Liver (tissue), 9 donors: ENCODE data around the gene LPP. TPM values are rescaled to one million over a fixed set of nuclear protein-coding genes. Genes with fewer than 3 reads are reported as not detected.

Source experiments
- DNase-seq: peaks from one replicate; pipeline ENCODE4 v3.0.0-alpha.2; 2017; ENCODE audit warnings: low spot score
- H3K27ac ChIP-seq, 2 donors: one replicate each; pipeline ENCODE4 v1.7.0; 2013; ENCODE audit warnings: inconsistent platforms in 2 of 2, low read length in 2 of 2, control low read depth in 1 of 2, low read depth in 1 of 2, mild to moderate bottlenecking in 1 of 2
- H3K27me3 ChIP-seq, 4 donors: one replicate each; pipeline versions ENCODE4 v1.6.1 to v1.7.0; 2013; ENCODE audit warnings: low read length in 3 of 4, inconsistent platforms in 1 of 4, mild to moderate bottlenecking in 1 of 4, moderate library complexity in 1 of 4; ENCODE audit not compliant: control insufficient read depth in 4 of 4, insufficient read depth in 4 of 4
- H3K36me3 ChIP-seq, 4 donors: one replicate each; pipeline versions ENCODE4 v1.6.1 to v1.7.0; 2013; ENCODE audit warnings: low read length in 3 of 4, mild to moderate bottlenecking in 3 of 4, low read depth in 1 of 4, moderate library complexity in 1 of 4; ENCODE audit not compliant: control insufficient read depth in 4 of 4, insufficient read depth in 3 of 4
- H3K4me1 ChIP-seq, 4 donors: one replicate each; pipeline versions ENCODE4 v1.6.1 to v1.7.0; 2013; ENCODE audit warnings: low read length in 3 of 4, mild to moderate bottlenecking in 3 of 4, moderate library complexity in 1 of 4; ENCODE audit not compliant: control insufficient read depth in 4 of 4, insufficient read depth in 4 of 4
- H3K4me3 ChIP-seq, 3 donors: one replicate each; pipeline versions ENCODE4 v1.6.1 to v1.7.0; 2013; ENCODE audit warnings: low read length in 3 of 3, control low read depth in 1 of 3, low read depth in 1 of 3, mild to moderate bottlenecking in 1 of 3
- H3K9ac ChIP-seq, 2 donors: one replicate each; pipeline ENCODE4 v1.7.0; 2013; ENCODE audit warnings: low read length in 2 of 2, mild to moderate bottlenecking in 2 of 2, moderate library complexity in 2 of 2, control low read depth in 1 of 2, low read depth in 1 of 2
- H3K9me3 ChIP-seq, 4 donors: one replicate each; pipeline versions ENCODE4 v1.6.1 to v1.7.0; 2013; ENCODE audit warnings: low read length in 3 of 4; ENCODE audit not compliant: control insufficient read depth in 4 of 4
- EGR1 ChIP-seq, 2 donors: IDR thresholded peaks; 2 replicates each; pipeline ENCODE4 v1.6.1; 2016 to 2018; ENCODE audit warnings: antibody characterized with exemption in 2 of 2, low read depth in 2 of 2
- FOXA1 ChIP-seq: IDR thresholded peaks from 2 replicates; pipeline ENCODE4 v1.6.1; 2016; ENCODE audit warnings: antibody characterized with exemption
- FOXA2 ChIP-seq: IDR thresholded peaks from 2 replicates; pipeline ENCODE4 v1.6.1; 2016; ENCODE audit warnings: antibody characterized with exemption
- GABPA ChIP-seq, 2 donors: IDR thresholded peaks in 1 of 2; conservative IDR thresholded peaks in 1 of 2; 2 replicates each; pipeline ENCODE4 v1.6.1; 2016; ENCODE audit warnings: antibody characterized with exemption in 2 of 2, mild to moderate bottlenecking in 1 of 2, moderate library complexity in 1 of 2
- HNF4A ChIP-seq, 2 donors: conservative IDR thresholded peaks; 2 replicates each; pipeline ENCODE4 v1.6.1; 2016; ENCODE audit warnings: antibody characterized with exemption in 2 of 2, mild to moderate bottlenecking in 2 of 2
- HNF4G ChIP-seq: IDR thresholded peaks from 2 replicates; pipeline ENCODE4 v1.6.1; 2016; ENCODE audit warnings: antibody characterized with exemption
- JUND ChIP-seq, 2 donors: IDR thresholded peaks; 2 replicates each; pipeline ENCODE4 v1.6.1; 2016; ENCODE audit warnings: antibody characterized with exemption in 2 of 2
- NR2F2 ChIP-seq: IDR thresholded peaks from 2 replicates; pipeline ENCODE4 v1.6.1; 2016; ENCODE audit warnings: antibody characterized with exemption
- RAD21 ChIP-seq, 2 donors: IDR thresholded peaks; 2 replicates each; pipeline ENCODE4 v1.6.1; 2016; ENCODE audit warnings: antibody characterized with exemption in 2 of 2, mild to moderate bottlenecking in 2 of 2
- RXRA ChIP-seq, 2 donors: IDR thresholded peaks; 2 replicates each; pipeline ENCODE4 v1.6.1; 2017 to 2018; ENCODE audit warnings: antibody characterized with exemption in 2 of 2, mild to moderate bottlenecking in 1 of 2
- SP1 ChIP-seq: IDR thresholded peaks from 2 replicates; pipeline ENCODE4 v1.6.1; 2018; ENCODE audit warnings: antibody characterized with exemption, mild to moderate bottlenecking
- TAF1 ChIP-seq: conservative IDR thresholded peaks from 2 replicates; pipeline ENCODE4 v1.6.1; 2016; ENCODE audit warnings: antibody characterized with exemption, mild to moderate bottlenecking
- WGBS: extraction: QIAGEN DNeasy Blood & Tissue Kit; methylation state at CpG from one replicate; pipeline ENCODE4 v1.1.7; 2013; 5-methylcytosine and 5-hydroxymethylcytosine counted together
- polyA plus RNA-seq, 2 donors: library from polyadenylated mRNA; stranded (reverse) in 1 of 2; unstranded in 1 of 2; fragments of 200-250 nt in 1 of 2; fragments of >200 nt in 1 of 2; fragmentation: Nextera tagmentation in 1 of 2; extraction: Ambion mirVana in 1 of 2; gene quantifications; one replicate each; pipeline versions ENCODE4 v1.2.1 to v1.2.3, GENCODE V29; 2013 to 2015
- total RNA-seq, 2 donors: library from RNA; depleted of rRNA; stranded (reverse); fragments of >200 nt; gene quantifications; one replicate each; pipeline ENCODE4 v1.2.3, GENCODE V29; 2014
- TF ChIP-seq, protein P1 (sequence below): IDR thresholded peaks from 2 replicates; pipeline ENCODE4 v1.6.1; 2016; ENCODE audit warnings: antibody characterized with exemption
- TF ChIP-seq, protein P2 (sequence below): IDR thresholded peaks from 2 replicates; pipeline ENCODE4 v1.6.1; 2016; ENCODE audit warnings: antibody characterized with exemption
- TF ChIP-seq, protein P3 (sequence below): IDR thresholded peaks from 2 replicates; pipeline ENCODE4 v1.6.1; 2016; ENCODE audit warnings: antibody characterized with exemption
- TF ChIP-seq, protein P4 (sequence below): IDR thresholded peaks from 2 replicates; pipeline ENCODE4 v1.6.1; 2016; ENCODE audit warnings: antibody characterized with exemption, mild to moderate bottlenecking
- TF ChIP-seq, protein P5 (sequence below): fragments of 150-350 bp; IDR thresholded peaks from 2 replicates; pipeline ENCODE4 v1.5.1; 2017; ENCODE audit warnings: improper control_type of control experiment, low read depth, low read length; ENCODE audit not compliant: missing input control
- donor health status: healthy.
- donor health status: healthy.
- donor health status: healthy.
- donor health status: healthy.
- donor health status: healthy.

Gene LPP
- total and polyA plus RNA-seq, 4 donors = 3.3 to 53.7 (median 28.2) TPM

DNA sequence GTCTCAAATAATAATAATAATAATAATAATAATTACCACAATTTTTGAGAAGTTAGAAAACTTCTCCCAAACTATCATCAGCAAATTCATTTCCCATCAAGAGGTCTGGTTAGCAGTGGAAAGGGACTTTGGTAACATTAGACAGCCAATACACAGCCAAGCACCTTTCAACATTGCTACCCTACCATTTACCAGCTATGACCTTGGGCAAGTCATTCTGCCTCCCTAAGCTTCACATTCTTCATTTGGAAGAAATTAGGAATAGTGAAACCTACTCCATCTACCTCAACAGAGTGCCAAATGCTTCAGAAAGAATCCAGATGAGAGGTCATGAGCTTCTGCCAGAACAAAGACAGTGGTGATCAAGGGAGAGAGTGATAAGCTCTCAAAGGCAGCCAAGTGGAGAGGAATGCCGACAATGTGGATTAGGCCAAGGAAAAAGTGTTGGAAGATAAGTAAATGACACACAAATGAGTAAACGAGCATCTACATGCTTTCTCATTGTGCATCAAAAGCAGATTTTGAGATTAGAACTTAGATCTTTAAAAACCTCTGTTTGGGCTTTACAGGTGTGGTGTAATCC is 42.9 kb upstream of the LPP start:
- Histone ChIP-seq H3K9ac (no peak overlapping the region), H3K36me3 (no peaks in the 10 kb centered on the region), H3K27me3 (no peaks in the 10 kb centered on the region), H3K4me1 (no peaks in the 10 kb centered on the region), H3K9me3 (no peaks in the 10 kb centered on the region), H3K27ac (no peak overlapping the region), H3K4me3 (no peak overlapping the region)
- TF ChIP-seq, protein P1, sequence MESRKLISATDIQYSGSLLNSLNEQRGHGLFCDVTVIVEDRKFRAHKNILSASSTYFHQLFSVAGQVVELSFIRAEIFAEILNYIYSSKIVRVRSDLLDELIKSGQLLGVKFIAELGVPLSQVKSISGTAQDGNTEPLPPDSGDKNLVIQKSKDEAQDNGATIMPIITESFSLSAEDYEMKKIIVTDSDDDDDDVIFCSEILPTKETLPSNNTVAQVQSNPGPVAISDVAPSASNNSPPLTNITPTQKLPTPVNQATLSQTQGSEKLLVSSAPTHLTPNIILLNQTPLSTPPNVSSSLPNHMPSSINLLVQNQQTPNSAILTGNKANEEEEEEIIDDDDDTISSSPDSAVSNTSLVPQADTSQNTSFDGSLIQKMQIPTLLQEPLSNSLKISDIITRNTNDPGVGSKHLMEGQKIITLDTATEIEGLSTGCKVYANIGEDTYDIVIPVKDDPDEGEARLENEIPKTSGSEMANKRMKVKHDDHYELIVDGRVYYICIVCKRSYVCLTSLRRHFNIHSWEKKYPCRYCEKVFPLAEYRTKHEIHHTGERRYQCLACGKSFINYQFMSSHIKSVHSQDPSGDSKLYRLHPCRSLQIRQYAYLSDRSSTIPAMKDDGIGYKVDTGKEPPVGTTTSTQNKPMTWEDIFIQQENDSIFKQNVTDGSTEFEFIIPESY = no peak
- TF ChIP-seq NR2F2 = no peak
- no peak for TF ChIP-seq JUND (IDR thresholded peaks at IDR 0.05)
- no peak for TF ChIP-seq GABPA (IDR thresholded peaks at IDR 0.05 in 1 of 2, conservative IDR thresholded peaks at IDR 0.05 in 1 of 2)
- no peak for DNase-seq
- WGBS = 61% methylated on average over 2 of the region's 2 CpGs

DNA sequence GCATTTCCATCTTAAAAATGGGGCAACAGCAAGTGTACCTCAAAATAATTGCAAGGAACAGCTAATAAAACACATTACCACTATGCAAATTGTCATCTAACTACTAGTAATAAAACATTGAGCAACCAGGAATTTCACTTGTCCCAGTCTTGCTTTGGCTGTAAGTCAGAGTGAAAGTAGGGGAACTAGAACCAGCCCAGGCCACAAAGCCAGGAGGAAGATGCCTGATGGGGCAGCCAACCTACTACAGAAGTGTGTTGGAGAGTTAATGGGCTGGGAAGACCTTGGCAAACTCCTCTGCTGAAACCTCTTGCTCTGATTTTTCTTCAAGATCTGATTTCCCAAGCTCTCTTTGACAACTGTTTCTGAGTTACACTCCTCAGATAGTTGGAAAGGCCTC is 40.2 kb upstream of the LPP start:
- DNase-seq = no peak
- no peaks in the 10 kb centered on the region for H3K4me1 ChIP-seq
- TF ChIP-seq HNF4G = no peak
- TF ChIP-seq TAF1 = no peak
- no peak for TF ChIP-seq GABPA (IDR thresholded peaks at IDR 0.05 in 1 of 2, conservative IDR thresholded peaks at IDR 0.05 in 1 of 2)
- TF ChIP-seq, protein P2, sequence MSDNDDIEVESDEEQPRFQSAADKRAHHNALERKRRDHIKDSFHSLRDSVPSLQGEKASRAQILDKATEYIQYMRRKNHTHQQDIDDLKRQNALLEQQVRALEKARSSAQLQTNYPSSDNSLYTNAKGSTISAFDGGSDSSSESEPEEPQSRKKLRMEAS = no peak
- no peak for TF ChIP-seq FOXA2
- no peak for TF ChIP-seq NR2F2
- TF ChIP-seq RXRA (IDR thresholded peaks at IDR 0.05) = no peak
- TF ChIP-seq EGR1 (IDR thresholded peaks at IDR 0.05; ENCODE audit: low read depth in 2 of 2) = no peak
- TF ChIP-seq, protein P3, sequence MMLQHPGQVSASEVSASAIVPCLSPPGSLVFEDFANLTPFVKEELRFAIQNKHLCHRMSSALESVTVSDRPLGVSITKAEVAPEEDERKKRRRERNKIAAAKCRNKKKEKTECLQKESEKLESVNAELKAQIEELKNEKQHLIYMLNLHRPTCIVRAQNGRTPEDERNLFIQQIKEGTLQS = no peak
- TF ChIP-seq, protein P4, sequence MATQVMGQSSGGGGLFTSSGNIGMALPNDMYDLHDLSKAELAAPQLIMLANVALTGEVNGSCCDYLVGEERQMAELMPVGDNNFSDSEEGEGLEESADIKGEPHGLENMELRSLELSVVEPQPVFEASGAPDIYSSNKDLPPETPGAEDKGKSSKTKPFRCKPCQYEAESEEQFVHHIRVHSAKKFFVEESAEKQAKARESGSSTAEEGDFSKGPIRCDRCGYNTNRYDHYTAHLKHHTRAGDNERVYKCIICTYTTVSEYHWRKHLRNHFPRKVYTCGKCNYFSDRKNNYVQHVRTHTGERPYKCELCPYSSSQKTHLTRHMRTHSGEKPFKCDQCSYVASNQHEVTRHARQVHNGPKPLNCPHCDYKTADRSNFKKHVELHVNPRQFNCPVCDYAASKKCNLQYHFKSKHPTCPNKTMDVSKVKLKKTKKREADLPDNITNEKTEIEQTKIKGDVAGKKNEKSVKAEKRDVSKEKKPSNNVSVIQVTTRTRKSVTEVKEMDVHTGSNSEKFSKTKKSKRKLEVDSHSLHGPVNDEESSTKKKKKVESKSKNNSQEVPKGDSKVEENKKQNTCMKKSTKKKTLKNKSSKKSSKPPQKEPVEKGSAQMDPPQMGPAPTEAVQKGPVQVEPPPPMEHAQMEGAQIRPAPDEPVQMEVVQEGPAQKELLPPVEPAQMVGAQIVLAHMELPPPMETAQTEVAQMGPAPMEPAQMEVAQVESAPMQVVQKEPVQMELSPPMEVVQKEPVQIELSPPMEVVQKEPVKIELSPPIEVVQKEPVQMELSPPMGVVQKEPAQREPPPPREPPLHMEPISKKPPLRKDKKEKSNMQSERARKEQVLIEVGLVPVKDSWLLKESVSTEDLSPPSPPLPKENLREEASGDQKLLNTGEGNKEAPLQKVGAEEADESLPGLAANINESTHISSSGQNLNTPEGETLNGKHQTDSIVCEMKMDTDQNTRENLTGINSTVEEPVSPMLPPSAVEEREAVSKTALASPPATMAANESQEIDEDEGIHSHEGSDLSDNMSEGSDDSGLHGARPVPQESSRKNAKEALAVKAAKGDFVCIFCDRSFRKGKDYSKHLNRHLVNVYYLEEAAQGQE = no peak
- TF ChIP-seq FOXA1 = no peak
- TF ChIP-seq, protein P5, sequence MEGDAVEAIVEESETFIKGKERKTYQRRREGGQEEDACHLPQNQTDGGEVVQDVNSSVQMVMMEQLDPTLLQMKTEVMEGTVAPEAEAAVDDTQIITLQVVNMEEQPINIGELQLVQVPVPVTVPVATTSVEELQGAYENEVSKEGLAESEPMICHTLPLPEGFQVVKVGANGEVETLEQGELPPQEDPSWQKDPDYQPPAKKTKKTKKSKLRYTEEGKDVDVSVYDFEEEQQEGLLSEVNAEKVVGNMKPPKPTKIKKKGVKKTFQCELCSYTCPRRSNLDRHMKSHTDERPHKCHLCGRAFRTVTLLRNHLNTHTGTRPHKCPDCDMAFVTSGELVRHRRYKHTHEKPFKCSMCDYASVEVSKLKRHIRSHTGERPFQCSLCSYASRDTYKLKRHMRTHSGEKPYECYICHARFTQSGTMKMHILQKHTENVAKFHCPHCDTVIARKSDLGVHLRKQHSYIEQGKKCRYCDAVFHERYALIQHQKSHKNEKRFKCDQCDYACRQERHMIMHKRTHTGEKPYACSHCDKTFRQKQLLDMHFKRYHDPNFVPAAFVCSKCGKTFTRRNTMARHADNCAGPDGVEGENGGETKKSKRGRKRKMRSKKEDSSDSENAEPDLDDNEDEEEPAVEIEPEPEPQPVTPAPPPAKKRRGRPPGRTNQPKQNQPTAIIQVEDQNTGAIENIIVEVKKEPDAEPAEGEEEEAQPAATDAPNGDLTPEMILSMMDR = no peak
- TF ChIP-seq JUND (IDR thresholded peaks at IDR 0.05) = no peak
- no peak for TF ChIP-seq RAD21 (IDR thresholded peaks at IDR 0.05)
- no peak for TF ChIP-seq HNF4A (conservative IDR thresholded peaks at IDR 0.05)
- no peak for TF ChIP-seq SP1
- H3K36me3 ChIP-seq = no peaks in the 10 kb centered on the region
- H3K27ac ChIP-seq = no peak overlapping the region
- H3K27me3 ChIP-seq = no peaks in the 10 kb centered on the region
- no peak overlapping the region for H3K9ac ChIP-seq
- no peaks in the 10 kb centered on the region for H3K9me3 ChIP-seq
- H3K4me3 ChIP-seq = no peak overlapping the region
